ENCODE measurements around the gene SCD.
"Not testable (repeated sequence)": the region's sequence is repeated elsewhere in the genome, so short reads cannot be mapped to it uniquely, and the experiment has no call there.

SCD gene

DNA sequence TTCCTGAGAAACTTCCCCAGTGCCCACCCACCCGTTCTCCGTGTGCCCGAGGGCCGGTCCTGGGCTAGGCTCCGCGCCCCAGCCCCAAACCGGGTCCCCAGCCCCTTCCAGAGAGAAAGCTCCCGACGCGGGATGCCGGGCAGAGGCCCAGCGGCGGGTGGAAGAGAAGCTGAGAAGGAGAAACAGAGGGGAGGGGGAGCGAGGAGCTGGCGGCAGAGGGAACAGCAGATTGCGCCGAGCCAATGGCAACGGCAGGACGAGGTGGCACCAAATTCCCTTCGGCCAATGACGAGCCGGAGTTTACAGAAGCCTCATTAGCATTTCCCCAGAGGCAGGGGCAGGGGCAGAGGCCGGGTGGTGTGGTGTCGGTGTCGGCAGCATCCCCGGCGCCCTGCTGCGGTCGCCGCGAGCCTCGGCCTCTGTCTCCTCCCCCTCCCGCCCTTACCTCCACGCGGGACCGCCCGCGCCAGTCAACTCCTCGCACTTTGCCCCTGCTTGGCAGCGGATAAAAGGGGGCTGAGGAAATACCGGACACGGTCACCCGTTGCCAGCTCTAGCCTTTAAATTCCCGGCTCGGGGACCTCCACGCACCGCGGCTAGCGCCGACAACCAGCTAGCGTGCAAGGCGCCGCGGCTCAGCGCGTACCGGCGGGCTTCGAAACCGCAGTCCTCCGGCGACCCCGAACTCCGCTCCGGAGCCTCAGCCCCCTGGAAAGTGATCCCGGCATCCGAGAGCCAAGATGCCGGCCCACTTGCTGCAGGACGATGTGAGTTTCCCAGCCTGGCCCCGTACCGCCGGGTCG lies at the start of gene SCD:
SCD (plus strand) TSS at position 469 of the 803 bp plus-strand sequence; CDS start at position 741, 272 bp downstream.
- H3K36me3 ChIP-seq: peaks cover 37% of the 10 kb centered on the region
- H3K4me3 ChIP-seq: peak within 1 kb of the TSS; percentile 95
- H3K9ac ChIP-seq: peak within 1 kb of the TSS; percentile 97
- TF ChIP-seq Cebpa-rat (IDR thresholded peaks at IDR 0.05): no peak
- no peaks in the 10 kb centered on the region for H3K27me3 ChIP-seq
- peaks cover 51% of the 10 kb centered on the region for H3K4me1 ChIP-seq
- H4K20me1 ChIP-seq: peaks cover 40% of the 10 kb centered on the region
- H3K4me2 ChIP-seq: peak within 1 kb of the TSS; percentile 97
- no peaks in the 10 kb centered on the region for H3K9me3 ChIP-seq
- H3K27ac ChIP-seq: peak within 1 kb of the TSS; percentile 93

DNA sequence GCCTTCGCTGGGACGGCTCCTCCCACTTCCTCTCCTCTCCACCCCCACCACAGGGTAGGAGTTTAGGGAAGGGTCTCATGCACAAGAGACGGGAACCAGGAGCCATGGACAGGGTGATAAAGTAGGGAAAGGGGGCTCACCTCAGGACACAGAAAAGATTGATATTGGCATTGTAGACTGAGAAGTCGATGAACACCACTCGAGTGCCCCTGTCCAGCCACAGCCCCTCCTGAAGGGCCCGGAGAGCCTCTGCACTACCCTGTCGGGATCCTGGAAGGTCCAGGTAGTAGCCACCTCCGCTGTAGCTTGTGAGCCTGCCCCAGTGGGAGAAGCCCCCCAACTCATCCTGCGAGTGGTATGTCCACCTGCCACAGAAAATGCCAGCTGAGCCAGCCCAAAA lies 49.8 kb upstream of the SCD start:
- Histone ChIP-seq H3K36me3 (no peaks in the 10 kb centered on the region), H3K27ac (no peak overlapping the region), H3K4me3 (no peak overlapping the region), H3K4me2 (no peak overlapping the region), H3K9me3 (no peaks in the 10 kb centered on the region), H3K27me3 (no peaks in the 10 kb centered on the region), H3K4me1 (no peaks in the 10 kb centered on the region), H4K20me1 (no peaks in the 10 kb centered on the region), H3K9ac (no peak overlapping the region)
- no peak for TF ChIP-seq Cebpa-rat (IDR thresholded peaks at IDR 0.05)

DNA sequence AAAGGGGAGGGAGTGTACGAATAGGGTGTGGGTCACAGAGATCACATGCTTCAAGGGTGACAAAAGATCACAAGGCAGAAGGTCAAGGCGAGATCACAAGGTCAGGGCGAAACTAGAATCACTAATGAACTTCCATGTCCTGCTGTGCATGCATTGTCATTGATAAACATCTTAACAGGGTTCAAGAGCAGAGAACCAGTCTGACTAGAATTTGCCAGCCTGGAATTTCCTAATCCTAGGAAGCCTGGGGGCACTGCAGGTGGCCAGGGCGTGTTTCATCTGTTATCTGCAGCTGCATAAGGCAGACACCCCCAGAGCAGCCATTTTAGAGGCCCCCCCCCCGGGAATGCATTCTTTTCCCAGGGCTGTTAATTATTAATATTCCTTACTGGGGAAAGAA lies 45.9 kb upstream of the SCD start:
- H3K4me1 ChIP-seq, H4K20me1 ChIP-seq, H3K27me3 ChIP-seq, H3K9ac ChIP-seq, H3K9me3 ChIP-seq, H3K36me3 ChIP-seq, H3K4me3 ChIP-seq, H3K27ac ChIP-seq, H3K4me2 ChIP-seq: not testable (repeated sequence)

DNA sequence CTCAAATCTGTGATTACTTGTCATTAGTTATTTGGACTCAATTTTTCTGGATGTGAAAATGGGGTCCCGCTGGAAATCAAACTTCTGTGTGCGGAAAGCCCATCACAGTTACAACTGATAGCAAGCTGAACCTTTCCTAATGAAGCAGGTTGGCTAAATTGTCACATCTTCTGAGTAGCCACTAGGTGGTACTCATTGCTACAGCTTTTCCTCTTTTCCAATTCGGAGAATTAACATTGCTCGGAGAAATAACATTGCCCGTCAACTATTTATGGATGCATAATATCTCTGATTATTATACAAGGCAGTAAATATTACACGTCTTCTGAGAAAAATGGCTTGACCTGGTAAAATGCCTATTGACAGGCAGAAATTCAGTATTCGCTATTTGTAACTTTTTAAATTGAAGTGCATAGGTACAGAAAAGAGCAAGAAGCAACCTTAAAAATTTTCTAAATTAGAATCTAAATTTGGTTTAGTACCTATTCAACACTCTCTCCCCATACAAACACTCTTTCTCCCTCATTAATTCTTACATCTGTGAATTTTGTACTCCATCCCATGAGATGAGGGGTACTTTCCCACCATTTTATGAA lies 43.2 kb upstream of the SCD start:
- no peaks in the 10 kb centered on the region for H3K9me3 ChIP-seq
- no peak for TF ChIP-seq Cebpa-rat (IDR thresholded peaks at IDR 0.05)
- H3K4me2 ChIP-seq: no peak overlapping the region
- no peak overlapping the region for H3K9ac ChIP-seq
- no peaks in the 10 kb centered on the region for H3K4me1 ChIP-seq
- no peak overlapping the region for H3K4me3 ChIP-seq
- no peaks in the 10 kb centered on the region for H4K20me1 ChIP-seq
- no peak overlapping the region for H3K27ac ChIP-seq
- no peaks in the 10 kb centered on the region for H3K36me3 ChIP-seq
- H3K27me3 ChIP-seq: no peaks in the 10 kb centered on the region

DNA sequence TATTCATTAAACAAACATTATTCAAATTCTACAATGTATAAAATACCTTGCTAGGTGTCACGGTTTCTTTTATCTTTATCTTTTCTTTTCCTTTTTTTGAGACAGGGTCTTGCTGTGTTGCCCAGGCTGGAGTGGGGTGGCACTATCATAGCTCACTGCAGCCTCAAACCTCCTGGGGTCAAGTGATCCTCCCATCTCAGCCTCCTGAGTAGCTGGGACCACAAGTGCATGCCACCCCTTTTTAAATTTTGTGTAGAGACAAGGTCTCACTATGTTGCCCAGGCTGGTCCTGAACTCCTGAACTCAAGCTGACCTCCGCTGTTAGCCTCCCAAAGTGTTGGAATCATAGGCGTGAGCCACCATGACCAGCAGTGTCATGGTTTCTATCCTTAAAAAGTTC lies 42.6 kb upstream of the SCD start:
- no peak overlapping the region for H3K27ac ChIP-seq
- H3K4me3 ChIP-seq: no peak overlapping the region
- no peaks in the 10 kb centered on the region for H3K9me3 ChIP-seq
- no peak overlapping the region for H3K9ac ChIP-seq
- H3K36me3 ChIP-seq: no peaks in the 10 kb centered on the region
- no peak overlapping the region for H3K4me2 ChIP-seq
- no peaks in the 10 kb centered on the region for H3K4me1 ChIP-seq
- H4K20me1 ChIP-seq: no peaks in the 10 kb centered on the region
- H3K27me3 ChIP-seq: no peaks in the 10 kb centered on the region
- no peak for TF ChIP-seq Cebpa-rat (IDR thresholded peaks at IDR 0.05)

DNA sequence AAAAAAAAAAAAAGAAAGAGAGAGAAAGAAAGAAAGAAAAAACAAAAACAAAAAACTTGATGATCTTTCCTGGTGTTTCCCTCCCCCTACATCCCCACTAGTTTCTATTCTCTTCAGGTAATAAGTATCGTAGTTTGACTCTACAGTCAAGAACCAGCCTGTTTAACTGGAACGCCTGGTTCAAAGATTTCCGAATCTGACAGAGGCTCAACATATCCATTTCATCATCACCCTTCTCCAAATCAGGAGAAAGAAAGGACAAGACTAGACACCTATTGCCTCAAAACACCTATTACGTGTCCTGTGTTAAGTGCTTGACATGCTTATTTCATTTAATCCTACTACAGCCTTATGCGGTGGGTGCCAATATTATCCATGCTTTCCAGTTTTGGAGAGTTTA lies 40.2 kb upstream of the SCD start:
- Histone ChIP-seq H4K20me1 (no peaks in the 10 kb centered on the region), H3K4me2 (no peak overlapping the region), H3K27ac (no peak overlapping the region), H3K9ac (no peak overlapping the region), H3K4me1 (no peaks in the 10 kb centered on the region), H3K9me3 (no peaks in the 10 kb centered on the region), H3K4me3 (no peak overlapping the region), H3K27me3 (no peaks in the 10 kb centered on the region), H3K36me3 (no peaks in the 10 kb centered on the region)
- TF ChIP-seq Cebpa-rat (IDR thresholded peaks at IDR 0.05): no peak

DNA sequence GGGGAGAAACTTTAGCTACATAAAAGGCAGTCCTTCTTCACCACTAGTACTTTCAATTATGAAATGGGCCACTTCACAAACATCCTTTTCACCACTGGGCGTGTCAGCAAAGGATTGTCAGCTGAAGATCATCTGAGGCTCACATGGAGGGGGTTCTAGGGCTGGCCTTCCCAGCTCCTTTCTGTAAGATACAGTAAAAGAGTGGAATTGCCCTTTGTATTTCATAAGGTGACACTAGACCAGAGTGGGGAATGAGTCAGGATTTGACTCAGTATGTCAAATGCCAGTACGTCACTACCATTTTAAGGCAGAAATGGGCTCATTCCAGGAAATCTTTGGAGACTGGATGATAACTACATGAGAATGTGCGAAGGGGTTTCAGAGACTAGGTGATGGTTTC lies 39.3 kb upstream of the SCD start:
- no peaks in the 10 kb centered on the region for H3K36me3 ChIP-seq
- no peaks in the 10 kb centered on the region for H3K27me3 ChIP-seq
- H3K4me1 ChIP-seq: no peaks in the 10 kb centered on the region
- H4K20me1 ChIP-seq: no peaks in the 10 kb centered on the region
- H3K9me3 ChIP-seq: no peaks in the 10 kb centered on the region
- H3K4me2 ChIP-seq: no peak overlapping the region
- no peak overlapping the region for H3K27ac ChIP-seq
- H3K4me3 ChIP-seq: no peak overlapping the region
- no peak overlapping the region for H3K9ac ChIP-seq
- no peak for TF ChIP-seq Cebpa-rat (IDR thresholded peaks at IDR 0.05)

DNA sequence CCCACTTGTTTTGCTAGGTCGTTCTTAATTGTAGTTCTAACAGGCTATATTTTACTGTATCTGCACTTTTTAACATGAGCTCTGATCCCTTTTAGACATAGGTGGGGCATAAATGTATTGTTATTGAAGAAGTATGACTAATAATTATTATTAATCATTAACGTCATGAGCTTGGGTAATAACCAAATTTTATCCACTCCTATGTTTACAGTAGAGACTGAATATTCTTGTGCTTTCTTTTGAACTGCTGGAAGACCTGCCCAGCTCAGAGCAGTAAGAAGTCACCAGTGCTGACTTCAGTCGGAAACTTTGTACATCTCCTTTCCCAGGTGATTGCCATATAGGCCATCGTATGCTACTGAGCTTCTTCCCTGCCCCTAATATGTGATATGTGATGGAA lies 35.7 kb upstream of the SCD start:
- Histone ChIP-seq H3K9ac (no peak overlapping the region), H3K4me1 (no peaks in the 10 kb centered on the region), H3K27me3 (no peaks in the 10 kb centered on the region), H4K20me1 (no peaks in the 10 kb centered on the region), H3K36me3 (no peaks in the 10 kb centered on the region), H3K4me2 (no peak overlapping the region), H3K4me3 (no peak overlapping the region), H3K27ac (no peak overlapping the region), H3K9me3 (no peaks in the 10 kb centered on the region)
- TF ChIP-seq Cebpa-rat (IDR thresholded peaks at IDR 0.05): no peak

DNA sequence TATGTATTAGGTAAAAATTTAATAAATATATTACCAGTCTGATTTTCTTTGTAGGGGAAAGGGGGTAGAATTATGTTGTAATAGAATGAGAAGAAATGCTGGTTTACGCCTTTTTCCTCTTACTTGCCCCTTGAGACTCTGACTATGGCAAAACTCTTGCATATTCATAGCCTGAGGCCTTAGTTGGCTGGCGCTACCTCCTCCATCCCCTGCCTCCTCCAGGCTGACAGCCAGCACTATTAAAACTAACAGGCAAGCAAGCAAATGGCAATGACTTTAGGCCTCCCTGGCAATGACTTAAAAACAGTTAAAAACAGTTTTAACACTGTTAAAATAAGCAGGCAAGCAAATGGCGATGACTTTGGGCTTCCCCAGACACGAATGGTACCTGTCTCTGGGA lies 31.4 kb upstream of the SCD start:
- no peak overlapping the region for H3K4me3 ChIP-seq
- no peaks in the 10 kb centered on the region for H3K9me3 ChIP-seq

DNA sequence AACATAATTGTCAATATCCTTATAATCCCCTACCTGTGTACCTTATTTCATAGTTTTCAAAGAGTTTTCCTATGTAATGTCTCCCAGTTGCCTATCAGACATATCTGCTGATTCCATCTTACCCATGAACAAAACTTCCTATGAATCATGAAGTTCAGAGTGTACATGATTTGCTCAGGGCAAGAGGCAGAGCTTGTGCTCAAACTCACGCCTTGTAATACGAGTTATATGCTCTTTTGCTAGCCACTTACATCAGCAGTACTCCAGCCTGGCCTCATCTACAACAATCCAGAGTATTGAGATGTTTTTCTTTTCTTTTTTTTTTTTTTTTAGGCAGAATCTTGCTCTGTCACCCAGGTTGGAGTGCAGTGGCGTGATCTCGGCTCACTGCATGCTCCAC lies 28.8 kb upstream of the SCD start:
- Histone ChIP-seq H3K4me2 (no peak overlapping the region), H3K4me1 (no peaks in the 10 kb centered on the region)

More for the DNA sequence above, 31.4 kb upstream of the SCD start:
- Histone ChIP-seq H3K36me3 (no peaks in the 10 kb centered on the region), H3K4me2 (no peak overlapping the region), H4K20me1 (no peaks in the 10 kb centered on the region), H3K27me3 (no peaks in the 10 kb centered on the region), H3K9ac (no peak overlapping the region), H3K27ac (no peak overlapping the region), H3K4me1 (no peaks in the 10 kb centered on the region)
- TF ChIP-seq Cebpa-rat (IDR thresholded peaks at IDR 0.05): no peak

More for the DNA sequence above, 28.8 kb upstream of the SCD start:
- Histone ChIP-seq H3K4me3 (no peak overlapping the region), H3K9ac (no peak overlapping the region), H3K27ac (no peak overlapping the region), H3K27me3 (no peaks in the 10 kb centered on the region), H3K9me3 (no peaks in the 10 kb centered on the region), H3K36me3 (no peaks in the 10 kb centered on the region), H4K20me1 (no peaks in the 10 kb centered on the region)
- TF ChIP-seq Cebpa-rat (IDR thresholded peaks at IDR 0.05): no peak

Measured in BLaER1 (cell line).